A549 (cell line): Measurements from ENCODE around the gene RCOR3. TPM values are rescaled to one million over a fixed set of nuclear protein-coding genes. Genes with fewer than 3 reads are reported as not detected.

Experiments
- ATAC-seq, 2 experiments: fragments of 200-7000 bp in 1 of 2; fragments of >200 bp in 1 of 2; cut with Nextera tagmentation in 1 of 2; cut with Tn5 transposase in 1 of 2; 3 replicates each; pipeline versions ENCODE4 v1.8.0 to v1.9.1; 2018 to 2020; ENCODE audit warnings: mild to moderate bottlenecking in 1 of 2, moderate library complexity in 1 of 2
- CTCF ChIA-PET: fragments of 300-600 bp; sonication (Branson Sonifier 250); formaldehyde crosslinking; extraction: SDS; loops from one replicate; lab custom pipeline; 2021; ENCODE audit warnings: antibody characterized with exemption, inconsistent platforms; lab: Yijun Ruan, JAX
- POLR2A ChIA-PET: fragments of 350-600 bp; formaldehyde crosslinking; extraction: SDS; loops from one replicate; lab custom pipeline; 2021; ENCODE audit warnings: antibody characterized with exemption, inconsistent platforms; lab: Yijun Ruan, JAX
- DNase-seq, 2 experiments: peaks; one replicate each; pipeline versions ENCODE4 v3.0.0 to v3.0.0-alpha.2; 2011 to 2016; ENCODE audit warnings: low read depth in 1 of 2, low spot score in 1 of 2
- FAIRE-seq: peaks from 2 replicates; lab custom pipeline; 2011; peaks lifted over from hg19 to GRCh38; lab: Jason Lieb, UNC
- H3K27ac ChIP-seq, 2 experiments: fragments of >200 bp; sonication (Bioruptor Twin); formaldehyde crosslinking; 3 replicates each; pipeline ENCODE4 v1.5.1; 2016 to 2017
- H3K4me1 ChIP-seq: fragments of >200 bp; sonication (Bioruptor Twin); formaldehyde crosslinking; 3 replicates; pipeline ENCODE4 v1.6.1; 2016
- H3K4me2 ChIP-seq: fragments of >200 bp; sonication (Bioruptor Twin); formaldehyde crosslinking; 3 replicates; pipeline ENCODE4 v1.6.1; 2016
- H3K4me3 ChIP-seq: fragments of >200 bp; sonication (Bioruptor Twin); formaldehyde crosslinking; 3 replicates; pipeline ENCODE4 v1.5.1; 2016
- H3K9me3 ChIP-seq: fragments of >200 bp; sonication (Bioruptor Twin); formaldehyde crosslinking; 3 replicates; pipeline ENCODE4 v1.6.1; 2016
- ATOH8 ChIP-seq: fragments of 250-450 bp; sonication (Bioruptor Pico); IDR thresholded peaks from 2 replicates; pipeline ENCODE4 v1.5.0; 2020; ENCODE audit warnings: low read depth, mild to moderate bottlenecking, moderate library complexity
- CEBPB ChIP-seq, 2 experiments: fragments of >200 bp in 1 of 2; sonication (Bioruptor Twin) in 1 of 2; formaldehyde crosslinking in 1 of 2; IDR thresholded peaks; 2 replicates each; pipeline ENCODE4 v1.6.1; 2012 to 2016
- EHF ChIP-seq: fragments of 250-450 bp; sonication (Bioruptor Pico); IDR thresholded peaks from 2 replicates; pipeline ENCODE4 v1.5.0; 2020; ENCODE audit warnings: mild to moderate bottlenecking
- EHMT2 ChIP-seq: fragments of 200-600 bp; sonication (generic); IDR thresholded peaks from 2 replicates; pipeline ENCODE4 v1.6.1; 2016; ENCODE audit warnings: antibody characterized with exemption, low read depth, mild to moderate bottlenecking, moderate library complexity
- ESRRA ChIP-seq: fragments of 150-350 bp; IDR thresholded peaks from 2 replicates; pipeline ENCODE4 v1.6.1; 2014; ENCODE audit warnings: mild to moderate bottlenecking, low read length, borderline replicate concordance
- FOXS1 ChIP-seq: fragments of 250-450 bp; sonication (Bioruptor Pico); IDR thresholded peaks from 2 replicates; pipeline ENCODE4 v1.5.0; 2020; ENCODE audit warnings: mild to moderate bottlenecking, moderate library complexity
- HDAC2 ChIP-seq: fragments of 200-600 bp; sonication (generic); IDR thresholded peaks from 2 replicates; pipeline ENCODE4 v1.6.1; 2016
- HEYL ChIP-seq: fragments of 250-450 bp; sonication (Bioruptor Pico); IDR thresholded peaks from 2 replicates; pipeline ENCODE4 v1.8.0; 2021; ENCODE audit warnings: mild to moderate bottlenecking, moderate library complexity
- HOXB13 ChIP-seq: fragments of 250-450 bp; sonication (Bioruptor Pico); IDR thresholded peaks from 2 replicates; pipeline ENCODE4 v1.5.0; 2020; ENCODE audit warnings: low read depth, mild to moderate bottlenecking, moderate library complexity
- JUN ChIP-seq, 2 experiments: fragments of >200 bp; sonication (Bioruptor Twin); formaldehyde crosslinking; IDR thresholded peaks; 2 replicates in 1 of 2; 3 replicates in 1 of 2; pipeline ENCODE4 v1.6.1; 2016 to 2017
- JUNB ChIP-seq: fragments of >200 bp; sonication (Bioruptor Twin); formaldehyde crosslinking; IDR thresholded peaks from 2 replicates; pipeline ENCODE4 v1.6.1; 2016
- KDM1A ChIP-seq: fragments of 200-600 bp; sonication (generic); IDR thresholded peaks from 2 replicates; pipeline ENCODE4 v1.6.1; 2016; ENCODE audit warnings: low read depth, mild to moderate bottlenecking
- KDM5A ChIP-seq: fragments of 200-600 bp; sonication (generic); IDR thresholded peaks from 2 replicates; pipeline ENCODE4 v1.6.1; 2016; ENCODE audit warnings: antibody characterized with exemption, mild to moderate bottlenecking
- MAFK ChIP-seq: fragments of 450-650 bp; IDR thresholded peaks from 2 replicates; pipeline ENCODE4 v1.6.1; 2014; ENCODE audit not compliant: partially characterized antibody
- MYC ChIP-seq: IDR thresholded peaks from 2 replicates; pipeline ENCODE4 v1.6.1; 2012; ENCODE audit warnings: mild to moderate bottlenecking, inconsistent platforms, low read length, improper control_type of control experiment, borderline replicate concordance
- NFE2L2 ChIP-seq: fragments of 150-350 bp; conservative IDR thresholded peaks from 2 replicates; pipeline ENCODE4 v1.6.1; 2014; ENCODE audit warnings: low read length
- NPAS2 ChIP-seq: fragments of 250-450 bp; sonication (Bioruptor Pico); IDR thresholded peaks from 2 replicates; pipeline ENCODE4 v1.8.0; 2022; ENCODE audit warnings: mild to moderate bottlenecking, moderate library complexity, borderline replicate concordance
- PHF8 ChIP-seq: fragments of 200-600 bp; sonication (generic); IDR thresholded peaks from 2 replicates; pipeline ENCODE4 v1.6.1; 2016; ENCODE audit warnings: low read depth, mild to moderate bottlenecking, antibody characterized with exemption, moderate library complexity, borderline replicate concordance
- RAD21 ChIP-seq, 2 experiments: fragments of >200 bp in 1 of 2; sonication (Bioruptor Twin) in 1 of 2; formaldehyde crosslinking in 1 of 2; IDR thresholded peaks in 1 of 2; conservative IDR thresholded peaks in 1 of 2; 2 replicates in 1 of 2; 3 replicates in 1 of 2; pipeline ENCODE4 v1.6.1; 2012 to 2018; ENCODE audit warnings: inconsistent platforms in 1 of 2
- RARB ChIP-seq: fragments of 250-450 bp; sonication (Bioruptor Pico); IDR thresholded peaks from 2 replicates; pipeline ENCODE4 v1.8.0; 2021; ENCODE audit warnings: mild to moderate bottlenecking, moderate library complexity
- RCOR1 ChIP-seq: fragments of 150-350 bp; IDR thresholded peaks from 2 replicates; pipeline ENCODE4 v1.6.1; 2014; ENCODE audit warnings: antibody characterized with exemption, low read length, low read depth
- RNF2 ChIP-seq: fragments of 200-600 bp; sonication (generic); IDR thresholded peaks from 2 replicates; pipeline ENCODE4 v1.6.1; 2016; ENCODE audit warnings: low read depth, mild to moderate bottlenecking, antibody characterized with exemption, moderate library complexity, borderline replicate concordance
- SREBF2 ChIP-seq: fragments of 450-650 bp; IDR thresholded peaks from 2 replicates; pipeline ENCODE4 v1.6.1; 2014; ENCODE audit warnings: mild to moderate bottlenecking, moderate library complexity
- TFCP2L1 ChIP-seq: fragments of 250-450 bp; sonication (Bioruptor Pico); IDR thresholded peaks from 2 replicates; pipeline ENCODE4 v1.5.0; 2021; ENCODE audit warnings: mild to moderate bottlenecking
- TP53 ChIP-seq: fragments of 250-450 bp; sonication (Bioruptor Pico); IDR thresholded peaks from 2 replicates; pipeline ENCODE4 v1.5.0; 2021; ENCODE audit warnings: mild to moderate bottlenecking, moderate library complexity
- USF2 ChIP-seq: fragments of 450-650 bp; IDR thresholded peaks from 2 replicates; pipeline ENCODE4 v1.6.1; 2014; ENCODE audit warnings: antibody characterized with exemption
- ZC3H11A ChIP-seq: fragments of 450-650 bp; IDR thresholded peaks from 2 replicates; pipeline ENCODE4 v1.6.1; 2014; ENCODE audit warnings: antibody characterized with exemption, mild to moderate bottlenecking
- ZNF302 ChIP-seq: fragments of 250-450 bp; sonication (Bioruptor Pico); IDR thresholded peaks from 2 replicates; pipeline ENCODE4 v1.9.0; 2021; ENCODE audit warnings: inconsistent platforms, mild to moderate bottlenecking, moderate library complexity
- WGBS: methylation state at CpG from one replicate; pipeline ENCODE4 v1.1.6; 2017; ENCODE audit errors: missing lambda C conversion rate; 5-methylcytosine and 5-hydroxymethylcytosine counted together
- polyA plus RNA-seq, 4 experiments: library from polyadenylated mRNA; depleted of rRNA in 3 of 4; stranded (reverse); fragments of >200 nt; fragmentation: RNase III in 1 of 4; extraction: RNeasy Plus Mini Kit Qiagen cat#74134 plus additional on column Dnase treatment in 1 of 4; gene quantifications; 2 replicates in 3 of 4; 3 replicates in 1 of 4; pipeline ENCODE4 v1.2.3, GENCODE V29; 2011 to 2017

Gene RCOR3
- polyA plus RNA-seq, 2 of the 4 experiments (the other 2 are of a cell fraction): 16.3 to 40.7 TPM

- TF ChIP-seq ATOH8 (CRISPR knock-in tag) (no peak), KDM5A (no peak), ZC3H11A (no peak), NPAS2 (no peak), JUNB (no peak)
Observed at GRCh38 chr1:211340622-211341507, 81.7 kb downstream of the RCOR3 start (continued).

DNA sequence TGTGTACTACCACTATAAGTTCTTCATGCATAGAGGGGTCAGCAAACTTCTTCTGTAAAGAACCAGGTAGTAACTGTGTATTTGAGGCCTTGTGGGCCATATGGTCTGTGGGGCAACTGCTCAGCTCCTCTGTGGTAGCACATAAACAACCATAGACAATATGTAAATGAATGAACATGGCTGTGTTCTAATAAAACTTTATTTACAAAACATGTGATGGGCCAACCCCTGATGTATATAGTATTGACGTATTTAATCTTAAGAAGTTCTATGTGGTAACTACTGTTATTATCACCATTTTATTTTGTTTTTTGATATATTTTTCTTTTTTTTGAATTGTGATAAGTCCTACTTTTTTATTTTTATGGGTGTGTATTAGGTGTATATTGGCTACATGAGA lies 82.8 kb downstream of the RCOR3 start:
- TF ChIP-seq KDM1A (no peak), ZNF302 (CRISPR knock-in tag) (no peak), RCOR1 (no peak), EHF (CRISPR knock-in tag) (no peak), TFCP2L1 (CRISPR knock-in tag) (no peak), NPAS2 (no peak), PHF8 (no peak), KDM5A (no peak), MYC (no peak), RAD21 (conservative IDR thresholded peaks at IDR 0.05 in 1 of 2, IDR thresholded peaks at IDR 0.05 in 1 of 2) (no peak), HDAC2 (no peak), MAFK (no peak), HEYL (CRISPR knock-in tag) (no peak), ESRRA (no peak)
- no peak overlapping the region for H3K4me3 ChIP-seq
- peaks cover 5% of the 10 kb centered on the region; the same call in 1 of the 3 replicates for H3K4me1 ChIP-seq
- DNase-seq: no peak
- POLR2A ChIA-PET: no interaction called here
- no peak for FAIRE-seq
- ATAC-seq: no peak
- CTCF ChIA-PET: interaction anchor here (0.9 to 1.5 kb wide), 2 partner anchors 12 to 19 kb away, joined by 3 to 8 read pairs; no protein-coding TSS in a partner anchor
- no peak overlapping the region for H3K27ac ChIP-seq
- no peak overlapping the region for H3K4me2 ChIP-seq
- H3K9me3 ChIP-seq: no peaks in the 10 kb centered on the region
- 94% methylated on average over 1 of the region's 1 CpG for WGBS

DNA sequence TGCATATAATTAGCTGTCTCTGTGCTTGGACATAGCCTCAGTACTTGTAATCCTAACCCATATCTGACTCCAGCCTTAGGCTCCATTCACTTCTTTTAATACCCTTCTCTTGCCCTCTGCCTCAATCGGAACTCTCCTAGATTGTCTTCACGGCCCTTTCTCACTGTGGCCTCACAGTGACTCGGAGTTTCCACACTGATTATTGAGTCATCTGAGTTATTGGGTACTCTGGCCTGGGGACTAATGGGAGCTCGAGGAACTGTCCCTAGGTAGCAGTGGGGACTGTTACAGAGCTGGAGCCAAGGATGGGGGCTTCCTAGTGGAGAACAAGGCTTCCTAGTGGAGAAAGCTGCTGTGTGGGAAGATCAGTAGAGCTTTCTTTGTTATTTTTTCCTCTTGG lies 84.4 kb downstream of the RCOR3 start:
- Histone ChIP-seq H3K27ac (no peak overlapping the region), H3K9me3 (no peaks in the 10 kb centered on the region), H3K4me1 (peaks cover 5% of the 10 kb centered on the region; the same call in 1 of the 3 replicates), H3K4me3 (no peak overlapping the region)
- FAIRE-seq (no peak), ATAC-seq (no peak)
- WGBS: 70% methylated on average over 4 of the region's 4 CpGs
- CTCF ChIA-PET: interaction anchor here (0.6 to 0.7 kb wide), 3 partner anchors 8 to 85 kb away, joined by 3 read pairs; no protein-coding TSS in a partner anchor
- TF ChIP-seq TP53 (CRISPR knock-in tag): no peak
- no peak for TF ChIP-seq USF2
- no peak for TF ChIP-seq NFE2L2
- TF ChIP-seq HOXB13: no peak
- TF ChIP-seq SREBF2: no peak
- no peak for TF ChIP-seq CEBPB (IDR thresholded peaks at IDR 0.05)
- TF ChIP-seq RNF2: no peak
- no peak for TF ChIP-seq HDAC2
- TF ChIP-seq FOXS1 (CRISPR knock-in tag): no peak
- TF ChIP-seq HEYL (CRISPR knock-in tag): no peak
- no peak for TF ChIP-seq RARB (CRISPR knock-in tag)
- no peak for TF ChIP-seq EHMT2
- no peak for TF ChIP-seq ZC3H11A
- no peak for TF ChIP-seq ESRRA
- no peak for TF ChIP-seq JUN (IDR thresholded peaks at IDR 0.05)
- TF ChIP-seq, all 56 proteins: peak for 0
- POLR2A ChIA-PET: no interaction called here
- no peak overlapping the region for H3K4me2 ChIP-seq
- DNase-seq: no peak
